A549 (cell line): ENCODE measurements around the gene SYT13.

Experiments used
- CTCF ChIP-seq: fragments of >200 bp; sonication (Bioruptor Twin); formaldehyde crosslinking; IDR thresholded peaks from 3 replicates; pipeline ENCODE4 v1.5.1; 2016
- HDAC2 ChIP-seq: fragments of 200-600 bp; sonication (generic); IDR thresholded peaks from 2 replicates; pipeline ENCODE4 v1.6.1; 2016
- POLR2A ChIP-seq: IDR thresholded peaks from 2 replicates; pipeline ENCODE4 v1.6.1; 2012; ENCODE audit warnings: mild to moderate bottlenecking, low read length
- TF ChIP-seq, protein P1 (sequence below): IDR thresholded peaks from 2 replicates; pipeline ENCODE4 v1.6.1; 2012

- TF ChIP-seq HDAC2 (no peak), CTCF (no peak), POLR2A (no peak)
- TF ChIP-seq, protein P1, sequence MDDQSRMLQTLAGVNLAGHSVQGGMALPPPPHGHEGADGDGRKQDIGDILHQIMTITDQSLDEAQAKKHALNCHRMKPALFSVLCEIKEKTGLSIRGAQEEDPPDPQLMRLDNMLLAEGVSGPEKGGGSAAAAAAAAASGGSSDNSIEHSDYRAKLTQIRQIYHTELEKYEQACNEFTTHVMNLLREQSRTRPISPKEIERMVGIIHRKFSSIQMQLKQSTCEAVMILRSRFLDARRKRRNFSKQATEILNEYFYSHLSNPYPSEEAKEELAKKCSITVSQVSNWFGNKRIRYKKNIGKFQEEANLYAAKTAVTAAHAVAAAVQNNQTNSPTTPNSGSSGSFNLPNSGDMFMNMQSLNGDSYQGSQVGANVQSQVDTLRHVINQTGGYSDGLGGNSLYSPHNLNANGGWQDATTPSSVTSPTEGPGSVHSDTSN = no peak
Measured at GRCh38 chr11:45217991-45218390, 68.2 kb downstream of the SYT13 start.
